CD4-positive, alpha-beta T cell (primary cell): Measurements from ENCODE around the gene LDB2. TPM values are rescaled to one million over a fixed set of nuclear protein-coding genes. Genes with fewer than 3 reads are reported as not detected.

Source experiments
- ATAC-seq: fragments of 200-7000 bp; cut with Tn5 transposase; one replicate; pipeline ENCODE4 v1.10.0; 2022; ENCODE audit warnings: mild to moderate bottlenecking; ENCODE audit not compliant: poor library complexity
- CTCF ChIA-PET: fragments of 350-600 bp; sonication (Branson Sonifier 250); formaldehyde crosslinking; loops from one replicate; lab custom pipeline; 2021; ENCODE audit warnings: antibody characterized with exemption, inconsistent platforms; lab: Charles Lee
- POLR2A ChIA-PET: fragments of 350-600 bp; sonication (Branson Sonifier 250); formaldehyde crosslinking; loops from one replicate; lab custom pipeline; 2021; ENCODE audit warnings: antibody characterized with exemption, inconsistent platforms; lab: Charles Lee
- DNase-seq, 14 experiments: peaks; one replicate each; pipeline ENCODE4 v3.0.0-alpha.2; 2013 to 2020; ENCODE audit warnings: mixed read lengths in 2 of 14
- H3K27ac ChIP-seq, 2 donors: one replicate each; pipeline versions ENCODE4 v1.5.1 to v1.7.0; 2013; ENCODE audit warnings: low read length in 2 of 2, low read depth in 1 of 2, mild to moderate bottlenecking in 1 of 2
- H3K27me3 ChIP-seq, 2 experiments: 1 replicate in 1 of 2; 2 replicates in 1 of 2; pipeline versions ENCODE4 v1.6.1 to v1.7.0; 2013; ENCODE audit warnings: low read length in 2 of 2, control low read depth in 1 of 2, mild to moderate bottlenecking in 1 of 2, moderate library complexity in 1 of 2; ENCODE audit not compliant: insufficient read depth in 2 of 2, control insufficient read depth in 1 of 2
- H3K36me3 ChIP-seq: one replicate; pipeline ENCODE4 v1.6.1; 2013; ENCODE audit warnings: low read length, control low read depth; ENCODE audit not compliant: insufficient read depth
- H3K4me1 ChIP-seq: one replicate; pipeline ENCODE4 v1.6.1; 2013; ENCODE audit warnings: low read length, control low read depth; ENCODE audit not compliant: insufficient read depth
- H3K4me3 ChIP-seq: one replicate; pipeline ENCODE4 v1.5.1; 2013; ENCODE audit warnings: mild to moderate bottlenecking, low read length, moderate library complexity
- H3K9me3 ChIP-seq, 2 experiments: 1 replicate in 1 of 2; 2 replicates in 1 of 2; pipeline versions ENCODE4 v1.6.1 to v1.7.0; 2013; ENCODE audit warnings: low read length in 2 of 2, mild to moderate bottlenecking in 2 of 2, control low read depth in 1 of 2, moderate library complexity in 1 of 2; ENCODE audit not compliant: control insufficient read depth in 1 of 2, insufficient read depth in 1 of 2
- H3K27ac Mint-ChIP-seq: one replicate; pipeline ENCODE4 v1.8.0; 2020; ENCODE audit warnings: mixed read lengths
- H3K27me3 Mint-ChIP-seq: one replicate; pipeline ENCODE4 v1.8.0; 2021; ENCODE audit warnings: mixed read lengths
- H3K36me3 Mint-ChIP-seq: one replicate; pipeline ENCODE4 v1.8.0; 2021; ENCODE audit warnings: low read depth, mixed read lengths
- H3K4me1 Mint-ChIP-seq: one replicate; pipeline ENCODE4 v1.8.0; 2021; ENCODE audit warnings: low read depth, mixed read lengths
- H3K4me3 Mint-ChIP-seq: one replicate; pipeline ENCODE4 v1.8.0; 2020; ENCODE audit warnings: mild to moderate bottlenecking, mixed read lengths
- H3K9me3 Mint-ChIP-seq: one replicate; pipeline ENCODE4 v1.8.0; 2020; ENCODE audit warnings: mixed read lengths
- intact Hi-C, 2 experiments: fragments of 100-400 bp; cut with DNase I in 1 of 2; cut with micrococcal nuclease in 1 of 2; formaldehyde crosslinking; loops; one replicate each; pipeline versions ENCODE4 v1.15.1 to v1.9.0; 2023 to 2025; cut with DNase I, micrococcal nuclease
- total RNA-seq, 174 experiments: library from RNA in 2 of 174; stranded (reverse) in 2 of 174; gene quantifications; one replicate each; pipeline ENCODE4 v1.2.3 and lab custom pipeline; 2021 to 2026
- TF ChIP-seq, protein P1 (sequence below): fragments of 200-600 bp; IDR thresholded peaks from one replicate; pipeline ENCODE4 v1.8.0; 2022; ENCODE audit warnings: antibody characterized with exemption, mild to moderate bottlenecking

LDB2 gene
- total RNA-seq, 2 experiments from 2014 or later = not detected

DNA sequence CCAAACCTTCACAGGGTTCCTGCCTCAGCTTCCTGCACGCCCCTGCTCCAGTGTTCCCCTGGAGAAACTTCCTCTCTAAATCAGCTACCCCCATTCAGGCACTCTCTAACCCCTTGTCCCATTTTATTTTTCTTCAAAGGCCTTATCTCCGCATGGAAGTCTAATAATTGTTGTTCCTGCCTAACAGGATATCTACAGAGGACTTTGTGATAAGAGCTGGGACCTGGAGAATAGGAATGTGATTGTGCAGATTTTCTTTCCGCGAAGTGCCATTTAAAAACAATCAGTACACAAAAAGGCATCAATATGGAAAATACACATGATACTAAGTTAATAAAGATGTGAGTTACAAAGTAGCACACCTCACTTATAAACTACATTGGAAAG is 32.6 kb downstream of the LDB2 start:
- ATAC-seq (no peak), DNase-seq (no peak)
- Mint-ChIP-seq H3K9me3 (no peaks in the 10 kb centered on the region), H3K4me1 (no peaks in the 10 kb centered on the region), H3K4me3 (no peak overlapping the region), H3K36me3 (no peaks in the 10 kb centered on the region), H3K27ac (no peak overlapping the region), H3K27me3 (peaks cover 4% of the 10 kb centered on the region)
- Histone ChIP-seq H3K27me3 (no peaks in the 10 kb centered on the region), H3K27ac (no peak overlapping the region), H3K4me3 (no peak overlapping the region), H3K9me3 (no peaks in the 10 kb centered on the region), H3K4me1 (no peaks in the 10 kb centered on the region), H3K36me3 (no peaks in the 10 kb centered on the region)
- TF ChIP-seq, protein P1, sequence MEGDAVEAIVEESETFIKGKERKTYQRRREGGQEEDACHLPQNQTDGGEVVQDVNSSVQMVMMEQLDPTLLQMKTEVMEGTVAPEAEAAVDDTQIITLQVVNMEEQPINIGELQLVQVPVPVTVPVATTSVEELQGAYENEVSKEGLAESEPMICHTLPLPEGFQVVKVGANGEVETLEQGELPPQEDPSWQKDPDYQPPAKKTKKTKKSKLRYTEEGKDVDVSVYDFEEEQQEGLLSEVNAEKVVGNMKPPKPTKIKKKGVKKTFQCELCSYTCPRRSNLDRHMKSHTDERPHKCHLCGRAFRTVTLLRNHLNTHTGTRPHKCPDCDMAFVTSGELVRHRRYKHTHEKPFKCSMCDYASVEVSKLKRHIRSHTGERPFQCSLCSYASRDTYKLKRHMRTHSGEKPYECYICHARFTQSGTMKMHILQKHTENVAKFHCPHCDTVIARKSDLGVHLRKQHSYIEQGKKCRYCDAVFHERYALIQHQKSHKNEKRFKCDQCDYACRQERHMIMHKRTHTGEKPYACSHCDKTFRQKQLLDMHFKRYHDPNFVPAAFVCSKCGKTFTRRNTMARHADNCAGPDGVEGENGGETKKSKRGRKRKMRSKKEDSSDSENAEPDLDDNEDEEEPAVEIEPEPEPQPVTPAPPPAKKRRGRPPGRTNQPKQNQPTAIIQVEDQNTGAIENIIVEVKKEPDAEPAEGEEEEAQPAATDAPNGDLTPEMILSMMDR = no peak
- ChIA-PET CTCF (interaction anchor here (1.2 kb wide), 1 partner anchor 20 kb away, joined by 3 read pairs; no protein-coding TSS in a partner anchor), POLR2A (no interaction called here)
- intact Hi-C loops = no loop called here

DNA sequence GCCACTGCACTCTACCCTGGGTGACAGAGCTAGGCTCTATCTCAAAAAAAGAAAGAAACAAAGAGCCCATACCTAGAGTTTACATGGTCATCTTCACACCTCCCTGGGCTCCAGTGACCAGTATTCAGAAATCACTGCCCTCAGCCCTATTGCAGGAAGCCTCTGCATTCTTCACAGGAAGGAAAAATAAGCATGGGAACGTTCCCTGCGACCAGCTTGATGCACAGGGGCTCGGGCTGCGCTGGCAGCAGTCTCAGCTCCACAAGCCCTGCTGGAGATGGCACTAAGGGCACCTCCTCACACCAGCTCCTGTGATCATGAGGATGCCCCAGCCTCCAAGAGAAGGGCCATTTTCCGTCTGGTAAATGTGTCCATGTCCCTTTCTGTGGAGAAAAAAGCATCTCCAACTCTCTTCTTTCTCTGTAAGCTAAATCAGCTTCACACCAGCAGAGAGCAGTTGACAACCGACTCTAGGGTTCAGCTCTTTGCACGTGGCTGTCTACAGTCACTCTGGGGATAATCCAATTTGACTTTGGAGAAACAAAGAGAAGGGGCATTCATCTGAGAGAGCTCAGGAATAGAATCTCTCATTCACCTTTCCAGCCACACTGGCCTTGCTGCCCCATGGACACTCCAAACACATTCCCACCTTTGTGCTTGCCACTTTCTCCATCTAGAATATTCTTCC is 33.1 kb downstream of the LDB2 start:
- CTCF ChIA-PET = interaction anchor here (1.2 kb wide), 1 partner anchor 21 kb away, joined by 3 read pairs; no protein-coding TSS in a partner anchor

DNA sequence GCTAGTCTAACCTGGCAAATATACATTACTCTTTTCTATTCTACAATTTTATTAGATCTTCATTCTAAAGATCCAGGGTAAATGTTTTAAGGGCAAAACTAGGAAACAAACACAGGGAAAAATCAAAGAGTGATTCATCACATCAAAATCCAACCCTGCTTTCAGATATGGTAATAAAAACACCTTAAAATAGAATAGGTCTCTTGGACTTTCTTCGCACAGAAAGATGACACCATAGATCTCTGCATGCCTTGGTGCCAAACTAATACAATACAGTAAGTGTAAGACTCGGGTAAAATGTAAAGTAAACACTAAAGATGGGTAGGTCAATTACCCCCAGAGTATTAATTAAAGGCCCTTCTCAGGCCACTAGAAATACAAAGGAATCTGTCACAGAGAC is 34.2 kb downstream of the LDB2 start:
- H3K9me3 Mint-ChIP-seq = no peaks in the 10 kb centered on the region
- Histone ChIP-seq H3K4me3 (no peak overlapping the region), H3K9me3 (no peaks in the 10 kb centered on the region), H3K4me1 (no peaks in the 10 kb centered on the region), H3K27ac (no peak overlapping the region), H3K27me3 (no peaks in the 10 kb centered on the region), H3K36me3 (no peaks in the 10 kb centered on the region)
- TF ChIP-seq, protein P1 = no peak
- no peak for ATAC-seq
- ChIA-PET CTCF (no interaction called here), POLR2A (no interaction called here)
- no peak for DNase-seq
- no peaks in the 10 kb centered on the region for H3K4me1 Mint-ChIP-seq
- H3K27me3 Mint-ChIP-seq = peaks cover 4% of the 10 kb centered on the region
- no peaks in the 10 kb centered on the region for H3K36me3 Mint-ChIP-seq
- no peak overlapping the region for H3K4me3 Mint-ChIP-seq
- no peak overlapping the region for H3K27ac Mint-ChIP-seq
- intact Hi-C loops = no loop called here

More for the DNA sequence above, 33.1 kb downstream of the LDB2 start:
- no peak for ATAC-seq
- no peak overlapping the region for H3K27ac Mint-ChIP-seq
- no peaks in the 10 kb centered on the region for H3K4me1 Mint-ChIP-seq
- Histone ChIP-seq H3K27ac (no peak overlapping the region), H3K4me1 (no peaks in the 10 kb centered on the region), H3K4me3 (no peak overlapping the region), H3K9me3 (no peaks in the 10 kb centered on the region), H3K36me3 (no peaks in the 10 kb centered on the region), H3K27me3 (no peaks in the 10 kb centered on the region)
- POLR2A ChIA-PET = no interaction called here
- intact Hi-C loops = no loop called here
- TF ChIP-seq, protein P1 = no peak
- no peak overlapping the region for H3K4me3 Mint-ChIP-seq
- peaks cover 4% of the 10 kb centered on the region for H3K27me3 Mint-ChIP-seq
- H3K9me3 Mint-ChIP-seq = no peaks in the 10 kb centered on the region
- DNase-seq = no peak
- H3K36me3 Mint-ChIP-seq = no peaks in the 10 kb centered on the region
